Hepatocyte (in vitro differentiated cells): ENCODE data around the gene CPEB4. TPM values are rescaled to one million over a fixed set of nuclear protein-coding genes. Genes with fewer than 3 reads are reported as not detected.

Source experiments
- DNase-seq: peaks from one replicate; pipeline ENCODE4 v3.0.0-alpha.2; 2016; ENCODE audit warnings: low spot score
- H2AFZ ChIP-seq: fragments of 200-600 bp; sonication (generic); 2 replicates; pipeline ENCODE4 v1.6.0; 2016; ENCODE audit warnings: antibody characterized with exemption, mild to moderate bottlenecking
- H3K27ac ChIP-seq: fragments of 200-600 bp; sonication (generic); 2 replicates; pipeline ENCODE4 v1.5.1; 2016; ENCODE audit warnings: mild to moderate bottlenecking
- H3K27me3 ChIP-seq: fragments of 200-600 bp; sonication (generic); 2 replicates; pipeline ENCODE4 v1.6.1; 2016
- H3K36me3 ChIP-seq: fragments of 200-600 bp; sonication (generic); replicated peaks from 2 replicates; pipeline ENCODE4 v1.5.1; 2016; ENCODE audit warnings: low read depth; ENCODE audit not compliant: insufficient read depth
- H3K4me1 ChIP-seq: fragments of 200-600 bp; sonication (generic); 2 replicates; pipeline ENCODE4 v1.5.1; 2016; ENCODE audit warnings: mild to moderate bottlenecking, moderate library complexity; ENCODE audit not compliant: insufficient read depth
- H3K4me2 ChIP-seq: fragments of 200-600 bp; sonication (generic); 2 replicates; pipeline ENCODE4 v1.6.0; 2016
- H3K4me3 ChIP-seq: fragments of 200-600 bp; sonication (generic); 2 replicates; pipeline ENCODE4 v1.5.1; 2016; ENCODE audit warnings: mild to moderate bottlenecking
- H3K79me2 ChIP-seq: fragments of 200-600 bp; sonication (generic); 2 replicates; pipeline ENCODE4 v1.6.0; 2017; ENCODE audit warnings: mild to moderate bottlenecking
- H3K9me2 ChIP-seq: fragments of 200-600 bp; sonication (generic); replicated peaks from 2 replicates; pipeline ENCODE4 v1.6.0; 2017; ENCODE audit warnings: mild to moderate bottlenecking; ENCODE audit not compliant: insufficient read depth
- H3K9me3 ChIP-seq: fragments of 200-600 bp; sonication (generic); 2 replicates; pipeline ENCODE4 v1.5.1; 2016; ENCODE audit warnings: low read depth, mild to moderate bottlenecking
- H4K20me1 ChIP-seq: fragments of 200-600 bp; sonication (generic); 2 replicates; pipeline ENCODE4 v1.6.0; 2016; ENCODE audit warnings: mild to moderate bottlenecking; ENCODE audit not compliant: insufficient read depth, poor library complexity, severe bottlenecking
- CTCF ChIP-seq: fragments of 200-600 bp; sonication (generic); IDR thresholded peaks from 2 replicates; pipeline ENCODE4 v1.5.1; 2016; ENCODE audit warnings: antibody characterized with exemption, mild to moderate bottlenecking; ENCODE audit not compliant: poor library complexity
- EZH2 ChIP-seq: fragments of 200-600 bp; sonication (generic); IDR thresholded peaks from 2 replicates; pipeline ENCODE4 v1.6.1; 2016; ENCODE audit warnings: antibody characterized with exemption, mild to moderate bottlenecking, borderline replicate concordance
- EZH2phosphoT487 ChIP-seq: fragments of 200-600 bp; sonication (generic); IDR thresholded peaks from one replicate; pipeline ENCODE4 v1.6.1; 2018; ENCODE audit warnings: antibody characterized with exemption, mild to moderate bottlenecking, low read depth, moderate library complexity; ENCODE audit not compliant: unreplicated experiment, severe bottlenecking
- WGBS: methylation state at CpG from one replicate; pipeline ENCODE4 v1.1.6; 2016; ENCODE audit warnings: low lambda C conversion rate; ENCODE audit errors: missing lambda C conversion rate; 5-methylcytosine and 5-hydroxymethylcytosine counted together
- polyA plus RNA-seq: library from polyadenylated mRNA; unstranded; fragments of >200 nt; fragmentation: Nextera tagmentation; extraction: Ambion mirVana; gene quantifications from 2 replicates; pipeline ENCODE4 v1.2.1, GENCODE V29; 2016
- total RNA-seq: library from RNA; depleted of rRNA; stranded (reverse); fragments of >200 nt; gene quantifications from 2 replicates; pipeline ENCODE4 v1.2.3, GENCODE V29; 2014

Gene CPEB4
- total and polyA plus RNA-seq, 2 experiments from 2014 or later: 13.3 to 49.2 TPM

GRCh38 chr5:173883347-173883924, 4.7 kb upstream of the CPEB4 start:
- no peak for DNase-seq
- Histone ChIP-seq H2AFZ (no peak overlapping the region), H3K27me3 (no peaks in the 10 kb centered on the region), H3K4me2 (no peak overlapping the region), H3K36me3 (no peaks in the 10 kb centered on the region), H4K20me1 (no peaks in the 10 kb centered on the region), H3K4me3 (no peak overlapping the region), H3K9me2 (no peaks in the 10 kb centered on the region), H3K27ac (no peak overlapping the region), H3K4me1 (peaks cover 13% of the 10 kb centered on the region), H3K79me2 (no peaks in the 10 kb centered on the region), H3K9me3 (no peaks in the 10 kb centered on the region)
- TF ChIP-seq EZH2phosphoT487: no peak
- WGBS: 88% methylated on average over 3 of the region's 3 CpGs

- Histone ChIP-seq H3K27ac (peak overlapping the region; percentile 84), H2AFZ (no peak overlapping the region), H3K79me2 (peaks cover 10% of the 10 kb centered on the region), H3K9me2 (no peaks in the 10 kb centered on the region), H3K4me2 (no peak overlapping the region), H4K20me1 (peaks cover 6% of the 10 kb centered on the region), H3K4me1 (peaks cover 18% of the 10 kb centered on the region), H3K4me3 (no peak overlapping the region), H3K27me3 (no peaks in the 10 kb centered on the region), H3K9me3 (no peaks in the 10 kb centered on the region), H3K36me3 (no peaks in the 10 kb centered on the region)
- peak; percentile 37 for DNase-seq
- TF ChIP-seq EZH2phosphoT487: no peak
- 47% methylated on average over 2 of the region's 2 CpGs for WGBS
Observed at GRCh38 chr5:173884402-173885053, 3.6 kb upstream of the CPEB4 start.

- H3K36me3 ChIP-seq: no peaks in the 10 kb centered on the region
- 86% methylated on average over 1 of the region's 1 CpG for WGBS
- no peaks in the 10 kb centered on the region for H3K27me3 ChIP-seq
- no peak overlapping the region for H2AFZ ChIP-seq
- peaks cover 23% of the 10 kb centered on the region for H3K4me1 ChIP-seq
- DNase-seq: no peak
- peak overlapping the region; percentile 84 for H3K27ac ChIP-seq
- H3K9me2 ChIP-seq: no peaks in the 10 kb centered on the region
- H4K20me1 ChIP-seq: peaks cover 6% of the 10 kb centered on the region
- H3K4me2 ChIP-seq: peak overlapping the region; percentile 11
- no peaks in the 10 kb centered on the region for H3K9me3 ChIP-seq
- H3K79me2 ChIP-seq: peaks cover 15% of the 10 kb centered on the region
- TF ChIP-seq EZH2phosphoT487 (no peak), CTCF (no peak), EZH2 (no peak)
- no peak overlapping the region for H3K4me3 ChIP-seq
Observed at GRCh38 chr5:173885054-173885443, 3.1 kb upstream of the CPEB4 start.

GRCh38 chr5:173885475-173886010, 2.6 kb upstream of the CPEB4 start:
- peak overlapping the region; percentile 30 for H2AFZ ChIP-seq
- H3K36me3 ChIP-seq: no peaks in the 10 kb centered on the region
- 49% methylated on average over 6 of the region's 6 CpGs for WGBS
- H3K9me3 ChIP-seq: no peaks in the 10 kb centered on the region
- no peaks in the 10 kb centered on the region for H3K9me2 ChIP-seq
- peaks cover 6% of the 10 kb centered on the region for H4K20me1 ChIP-seq
- peaks cover 20% of the 10 kb centered on the region for H3K79me2 ChIP-seq
- no peak overlapping the region for H3K4me3 ChIP-seq
- peak; percentile 70 for DNase-seq
- H3K4me1 ChIP-seq: peaks cover 25% of the 10 kb centered on the region
- TF ChIP-seq CTCF (peak; percentile 33), EZH2phosphoT487 (no peak)
- peak overlapping the region; percentile 84 for H3K27ac ChIP-seq
- no peaks in the 10 kb centered on the region for H3K27me3 ChIP-seq
- peak overlapping the region; percentile 46 for H3K4me2 ChIP-seq
